B cell (primary cell): ENCODE measurements around the gene FAM53B. TPM values are rescaled to one million over a fixed set of nuclear protein-coding genes. Genes with fewer than 3 reads are reported as not detected.
A peak's percentile ranks its signal among the peaks of the same experiment; 100 is the strongest.

ENCODE experiments used
- ATAC-seq: fragments of 200-7000 bp; cut with Tn5 transposase; one replicate; pipeline ENCODE4 v1.10.0; 2021; ENCODE audit warnings: low read depth, mild to moderate bottlenecking, moderate number of reproducible peaks, moderate library complexity
- CTCF ChIA-PET: fragments of 350-600 bp; sonication (Branson Sonifier 250); formaldehyde crosslinking; loops from one replicate; lab custom pipeline; 2021; ENCODE audit warnings: antibody characterized with exemption, inconsistent platforms; lab: Charles Lee
- POLR2A ChIA-PET: fragments of 350-600 bp; sonication (Branson Sonifier 250); formaldehyde crosslinking; loops from one replicate; lab custom pipeline; 2021; ENCODE audit warnings: antibody characterized with exemption; lab: Charles Lee
- DNase-seq: peaks from one replicate; pipeline ENCODE4 v3.0.0; 2013
- H2AFZ ChIP-seq: 2 replicates; pipeline ENCODE4 v1.6.1; 2012; ENCODE audit warnings: mild to moderate bottlenecking, low read depth, low read length; ENCODE audit not compliant: insufficient read depth, poor library complexity, severe bottlenecking
- H3K27ac ChIP-seq, 2 donors: 1 replicate in 1 of 2; 2 replicates in 1 of 2; pipeline ENCODE4 v1.5.1; 2012 to 2013; ENCODE audit warnings: low read length in 2 of 2, mild to moderate bottlenecking in 2 of 2, moderate library complexity in 1 of 2
- H3K27me3 ChIP-seq, 4 experiments: fragments of 200-600 bp in 1 of 4; sonication (generic) in 1 of 4; replicated peaks in 1 of 4; 1 replicate in 2 of 4; 2 replicates in 2 of 4; pipeline versions ENCODE4 v1.6.1 to v1.7.0; 2013 to 2016; ENCODE audit warnings: low read length in 3 of 4, mild to moderate bottlenecking in 2 of 4, mixed read lengths in 1 of 4, moderate library complexity in 1 of 4; ENCODE audit not compliant: insufficient read depth in 4 of 4, control insufficient read depth in 3 of 4; ENCODE audit errors: control extremely low read depth in 1 of 4
- H3K36me3 ChIP-seq, 2 experiments: replicated peaks in 1 of 2; 1 replicate in 1 of 2; 2 replicates in 1 of 2; pipeline versions ENCODE4 v1.6.1 to v1.7.1; 2013; ENCODE audit warnings: low read length in 1 of 2; ENCODE audit not compliant: insufficient read depth in 2 of 2, control insufficient read depth in 1 of 2; ENCODE audit errors: control extremely low read depth in 1 of 2, extremely low read depth in 1 of 2
- H3K4me1 ChIP-seq, 2 donors: fragments of 200-600 bp in 1 of 2; sonication (generic) in 1 of 2; 1 replicate in 1 of 2; 2 replicates in 1 of 2; pipeline versions ENCODE4 v1.5.1 to v1.6.1; 2013 to 2017; ENCODE audit warnings: low read length in 2 of 2; ENCODE audit not compliant: control insufficient read depth in 2 of 2, insufficient read depth in 2 of 2
- H3K4me2 ChIP-seq: replicated peaks from 2 replicates; pipeline ENCODE3; 2012; ENCODE audit warnings: mild to moderate bottlenecking, low read depth, low read length; ENCODE audit not compliant: poor library complexity, severe bottlenecking
- H3K4me3 ChIP-seq, 5 experiments: fragments of 200-600 bp in 1 of 5; sonication (generic) in 1 of 5; 1 replicate in 3 of 5; 2 replicates in 2 of 5; pipeline versions ENCODE4 v1.5.1 to v1.7.0; 2011 to 2016; ENCODE audit warnings: low read length in 4 of 5, mild to moderate bottlenecking in 4 of 5, low read depth in 2 of 5, control low read depth in 1 of 5, moderate library complexity in 1 of 5; ENCODE audit not compliant: insufficient read depth in 1 of 5; ENCODE audit errors: control extremely low read depth in 1 of 5, extremely low read depth in 1 of 5
- H3K79me2 ChIP-seq: fragments of 200-600 bp; sonication (generic); one replicate; pipeline ENCODE4 v1.6.0; 2016; ENCODE audit warnings: low read length; ENCODE audit not compliant: control insufficient read depth, insufficient read depth
- H3K9ac ChIP-seq: fragments of 200-600 bp; sonication (generic); 2 replicates; pipeline ENCODE4 v1.6.1; 2017; ENCODE audit warnings: mild to moderate bottlenecking, low read length, moderate library complexity
- H3K9me3 ChIP-seq, 3 donors: one replicate each; pipeline versions ENCODE4 v1.6.1 to v1.7.1; 2013; ENCODE audit warnings: low read length in 2 of 3; ENCODE audit not compliant: control insufficient read depth in 2 of 3, insufficient read depth in 1 of 3; ENCODE audit errors: control extremely low read depth in 1 of 3
- H4K20me1 ChIP-seq: 2 replicates; pipeline ENCODE4 v1.6.0; 2012; ENCODE audit warnings: mild to moderate bottlenecking, low read length; ENCODE audit not compliant: insufficient read depth, control insufficient read depth, poor library complexity, severe bottlenecking
- H3K27ac Mint-ChIP-seq: one replicate; pipeline ENCODE4 v1.8.0; 2021; ENCODE audit warnings: mixed read lengths
- H3K27me3 Mint-ChIP-seq: one replicate; pipeline ENCODE4 v1.8.0; 2021; ENCODE audit warnings: mixed read lengths
- H3K4me1 Mint-ChIP-seq: one replicate; pipeline ENCODE4 v1.8.0; 2021; ENCODE audit warnings: mixed read lengths
- H3K4me3 Mint-ChIP-seq: one replicate; pipeline ENCODE4 v1.8.0; 2021; ENCODE audit warnings: mixed read lengths
- H3K9me3 Mint-ChIP-seq: one replicate; pipeline ENCODE4 v1.8.0; 2022; ENCODE audit warnings: mixed read lengths; ENCODE audit not compliant: insufficient read depth
- CTCF ChIP-seq: fragments of 200-600 bp; IDR thresholded peaks from one replicate; pipeline ENCODE4 v1.8.0; 2022; ENCODE audit warnings: antibody characterized with exemption, mild to moderate bottlenecking
- EZH2 ChIP-seq: IDR thresholded peaks from 2 replicates; pipeline ENCODE4 v1.6.1; 2012; ENCODE audit warnings: borderline replicate concordance, low read depth, mild to moderate bottlenecking, moderate library complexity, low read length; ENCODE audit not compliant: insufficient read depth, poor library complexity, severe bottlenecking
- WGBS: methylation state at CpG from one replicate; pipeline ENCODE4 v1.1.5; 2013; ENCODE audit warnings: missing lambda C conversion rate; ENCODE audit not compliant: insufficient coverage; 5-methylcytosine and 5-hydroxymethylcytosine counted together
- intact Hi-C: fragments of 100-400 bp; cut with micrococcal nuclease; formaldehyde crosslinking; loops from one replicate; pipeline ENCODE4 v1.10.0; 2022
- polyA plus RNA-seq: library from polyadenylated mRNA; depleted of rRNA; stranded (reverse); fragments of >200 nt; gene quantifications from 2 replicates; pipeline ENCODE4 v1.2.3, GENCODE V29; 2012
- total RNA-seq, 2 donors: library from RNA; stranded (reverse); fragments of 120-200 nt in 1 of 2; gene quantifications; 1 replicate in 1 of 2; 2 replicates in 1 of 2; pipeline versions ENCODE4 v1.2.3 to v1.2.4, GENCODE V29; 2013 to 2022

Gene FAM53B
- total and polyA plus RNA-seq, 2 donors (not counting 1 experiment from before 2014, with no cell fraction given), result 51.2 to 186 TPM

GRCh38 chr10:124745673-124746072 is 1.5 kb upstream of the FAM53B start:
- no peaks in the 10 kb centered on the region for H3K36me3 ChIP-seq
- TF ChIP-seq CTCF, result peak; percentile 67
- TF ChIP-seq EZH2, result no peak
- Mint-ChIP-seq H3K27ac (peak overlapping the region; percentile 61), H3K27me3 (no peaks in the 10 kb centered on the region), H3K4me1 (peaks cover 40% of the 10 kb centered on the region), H3K4me3 (peak overlapping the region; percentile 89), H3K9me3 (no peaks in the 10 kb centered on the region)
- intact Hi-C loops, result loop anchor here (1.0 to 10.0 kb wide), 9 partner anchors 46 to 651 kb away; partner anchors contain the start of genes ABRAXAS2, CHST15, EEF1AKMT2 and LHPP
- DNase-seq (peak; percentile 83), ATAC-seq (no peak)
- H3K79me2 ChIP-seq, result peaks cover 35% of the 10 kb centered on the region
- H3K4me3 ChIP-seq, result no peak overlapping the region
- H3K27ac ChIP-seq, result no peak overlapping the region
- H3K27me3 ChIP-seq, result no peaks in the 10 kb centered on the region
- POLR2A ChIA-PET, result interaction anchor here (1.2 to 1.9 kb wide), 4 partner anchors 205 to 215 kb away, joined by 3 to 17 read pairs (median 8); no protein-coding TSS in a partner anchor
- H3K9ac ChIP-seq, result no peak overlapping the region
- WGBS, result 25% methylated on average over 1 of the region's 3 CpGs
- peaks cover 27 to 35% of the 10 kb centered on the region in 2 donors for H3K4me1 ChIP-seq
- H3K4me2 ChIP-seq, result peak overlapping the region; percentile 66
- no peaks in the 10 kb centered on the region for H3K9me3 ChIP-seq
- H4K20me1 ChIP-seq, result peaks cover 7% of the 10 kb centered on the region
- CTCF ChIA-PET, result interaction anchor here (0.7 to 7.3 kb wide), 47 partner anchors 10 to 750 kb away, joined by 3 to 415 read pairs (median 5); partner anchors contain the start of genes LHPP and OAT
- H2AFZ ChIP-seq, result no peak overlapping the region

- no peak for TF ChIP-seq CTCF
- TF ChIP-seq EZH2, result no peak
- intact Hi-C loops, result loop anchor here (1.0 to 10.0 kb wide), 9 partner anchors 46 to 650 kb away; partner anchors contain the start of genes ABRAXAS2, CHST15, EEF1AKMT2 and LHPP
- Histone ChIP-seq H3K36me3 (no peaks in the 10 kb centered on the region), H3K27me3 (no peaks in the 10 kb centered on the region), H3K4me1 (peaks cover 31 to 39% of the 10 kb centered on the region in 2 donors), H3K79me2 (peaks cover 39% of the 10 kb centered on the region), H3K4me2 (peak overlapping the region; percentile 66), H4K20me1 (peaks cover 12% of the 10 kb centered on the region), H3K9ac (no peak overlapping the region), H3K4me3 (no peak overlapping the region), H2AFZ (no peak overlapping the region), H3K27ac (peak overlapping the region in 1 of 2 donors; percentile 50), H3K9me3 (no peaks in the 10 kb centered on the region)
- peaks cover 45% of the 10 kb centered on the region for H3K4me1 Mint-ChIP-seq
- WGBS, result no CpG with 5 or more reads among the region's 4 CpGs
- H3K27ac Mint-ChIP-seq, result peak overlapping the region; percentile 86
- DNase-seq, result no peak
- H3K9me3 Mint-ChIP-seq, result no peaks in the 10 kb centered on the region
- ATAC-seq, result no peak
- H3K27me3 Mint-ChIP-seq, result no peaks in the 10 kb centered on the region
- H3K4me3 Mint-ChIP-seq, result peak overlapping the region; percentile 89
- CTCF ChIA-PET, result interaction anchor here (0.7 to 7.3 kb wide), 46 partner anchors 11 to 749 kb away, joined by 3 to 415 read pairs (median 5); partner anchors contain the start of genes LHPP and OAT
- POLR2A ChIA-PET, result interaction anchor here (1.3 to 1.9 kb wide), 3 partner anchors 205 to 215 kb away, joined by 3 to 17 read pairs (median 12); no protein-coding TSS in a partner anchor
Measured at GRCh38 chr10:124745252-124745651, 1.1 kb upstream of the FAM53B start.
